MM.1S (cell line): Measurements from ENCODE around the gene FOXP4.

ENCODE experiments used
- DNase-seq: peaks from one replicate; pipeline ENCODE4 v3.0.0-alpha.2; 2015
- H2AFZ ChIP-seq: fragments of 300-600 bp; sonication (generic); 2 replicates; pipeline ENCODE4 v1.6.0; 2016; ENCODE audit warnings: antibody characterized with exemption, low read length
- H3F3A ChIP-seq: fragments of 300-600 bp; sonication (generic); 2 replicates; pipeline ENCODE4 v1.6.1; 2016; ENCODE audit warnings: mild to moderate bottlenecking, antibody characterized with exemption, low read length, moderate library complexity, mixed read lengths; ENCODE audit not compliant: insufficient read depth
- H3K27ac ChIP-seq: fragments of 300-600 bp; sonication (generic); 2 replicates; pipeline ENCODE4 v1.5.1; 2016; ENCODE audit warnings: mild to moderate bottlenecking, low read length
- H3K27me3 ChIP-seq: fragments of 300-600 bp; sonication (generic); replicated peaks from 2 replicates; pipeline ENCODE4 v1.6.0; 2016; ENCODE audit warnings: low read length; ENCODE audit not compliant: insufficient read depth
- H3K36me3 ChIP-seq: fragments of 300-600 bp; sonication (generic); replicated peaks from 2 replicates; pipeline ENCODE4 v1.6.1; 2016; ENCODE audit warnings: mild to moderate bottlenecking, low read length, mixed read lengths; ENCODE audit not compliant: insufficient read depth
- H3K4me1 ChIP-seq: fragments of 300-600 bp; sonication (generic); 2 replicates; pipeline ENCODE4 v1.6.1; 2016; ENCODE audit warnings: low read length, mixed read lengths
- H3K4me2 ChIP-seq: fragments of 300-600 bp; sonication (generic); 2 replicates; pipeline ENCODE4 v1.6.0; 2016; ENCODE audit warnings: low read depth, low read length
- H3K4me3 ChIP-seq: fragments of 300-600 bp; sonication (generic); 2 replicates; pipeline ENCODE4 v1.5.1; 2016; ENCODE audit warnings: low read length, mixed read lengths
- H3K79me2 ChIP-seq: fragments of 300-600 bp; sonication (generic); 2 replicates; pipeline ENCODE4 v1.6.1; 2016; ENCODE audit warnings: mixed run types, low read length, mixed read lengths
- H3K9ac ChIP-seq: fragments of 300-600 bp; sonication (generic); 2 replicates; pipeline ENCODE4 v1.6.1; 2016; ENCODE audit warnings: low read length, mixed read lengths
- H3K9me2 ChIP-seq: fragments of 300-600 bp; sonication (generic); replicated peaks from 2 replicates; pipeline ENCODE4 v1.6.1; 2016; ENCODE audit warnings: mild to moderate bottlenecking, low read length, mixed read lengths; ENCODE audit not compliant: insufficient read depth
- H3K9me3 ChIP-seq: fragments of 300-600 bp; sonication (generic); replicated peaks from 2 replicates; pipeline ENCODE4 v1.6.1; 2016; ENCODE audit warnings: mild to moderate bottlenecking, low read length, mixed read lengths; ENCODE audit not compliant: insufficient read depth
- H4K20me1 ChIP-seq: fragments of 300-600 bp; sonication (generic); 2 replicates; pipeline ENCODE4 v1.6.1; 2016; ENCODE audit warnings: mild to moderate bottlenecking, low read length, moderate library complexity, mixed read lengths; ENCODE audit not compliant: insufficient read depth
- EZH2 ChIP-seq: fragments of 300-600 bp; sonication (generic); optimal IDR thresholded peaks from 2 replicates; pipeline ENCODE3; 2017; ENCODE audit warnings: low read depth, mild to moderate bottlenecking, antibody characterized with exemption, low read length, mixed read lengths
- EZH2phosphoT487 ChIP-seq: fragments of 300-600 bp; sonication (generic); IDR thresholded peaks from 2 replicates; pipeline ENCODE4 v1.6.1; 2018; ENCODE audit warnings: antibody characterized with exemption, low read length
- TF ChIP-seq, protein P1 (sequence below): fragments of 300-600 bp; sonication (generic); IDR thresholded peaks from 2 replicates; pipeline ENCODE4 v1.5.1; 2016; ENCODE audit warnings: antibody characterized with exemption, low read length, mixed read lengths

Gene FOXP4

DNA sequence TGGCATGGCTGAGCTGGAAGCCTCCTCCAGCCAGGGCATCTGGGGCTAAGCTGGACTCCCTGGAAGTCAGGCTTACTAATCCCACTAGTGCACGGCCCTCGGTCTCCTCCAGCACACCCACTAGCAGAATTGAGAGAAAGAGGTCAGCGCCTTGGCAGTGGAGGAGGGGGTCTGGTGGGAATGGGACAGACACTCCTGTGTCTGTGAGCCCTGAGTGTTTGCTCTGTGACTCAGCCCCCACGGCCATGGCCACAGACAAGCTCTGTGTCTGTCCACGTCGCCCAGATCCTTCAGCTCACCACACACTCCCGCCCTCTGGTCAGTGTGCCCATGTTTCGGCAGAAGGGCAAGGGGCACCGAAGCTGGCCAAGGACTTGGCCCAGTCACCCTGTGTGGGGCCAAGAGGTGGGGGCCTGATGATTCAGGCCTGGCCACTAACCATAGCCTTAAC lies 100.9 kb downstream of the FOXP4 start:
- Histone ChIP-seq H3K27ac (no peak overlapping the region), H3K9me2 (no peaks in the 10 kb centered on the region), H3F3A (no peaks in the 10 kb centered on the region), H3K79me2 (no peaks in the 10 kb centered on the region), H3K9me3 (no peaks in the 10 kb centered on the region), H3K4me1 (no peaks in the 10 kb centered on the region), H3K4me2 (no peak overlapping the region), H2AFZ (no peak overlapping the region), H4K20me1 (no peaks in the 10 kb centered on the region), H3K4me3 (no peak overlapping the region), H3K27me3 (peaks cover 92% of the 10 kb centered on the region), H3K36me3 (no peaks in the 10 kb centered on the region), H3K9ac (no peak overlapping the region)
- no peak for DNase-seq
- TF ChIP-seq EZH2: no peak
- TF ChIP-seq, protein P1, sequence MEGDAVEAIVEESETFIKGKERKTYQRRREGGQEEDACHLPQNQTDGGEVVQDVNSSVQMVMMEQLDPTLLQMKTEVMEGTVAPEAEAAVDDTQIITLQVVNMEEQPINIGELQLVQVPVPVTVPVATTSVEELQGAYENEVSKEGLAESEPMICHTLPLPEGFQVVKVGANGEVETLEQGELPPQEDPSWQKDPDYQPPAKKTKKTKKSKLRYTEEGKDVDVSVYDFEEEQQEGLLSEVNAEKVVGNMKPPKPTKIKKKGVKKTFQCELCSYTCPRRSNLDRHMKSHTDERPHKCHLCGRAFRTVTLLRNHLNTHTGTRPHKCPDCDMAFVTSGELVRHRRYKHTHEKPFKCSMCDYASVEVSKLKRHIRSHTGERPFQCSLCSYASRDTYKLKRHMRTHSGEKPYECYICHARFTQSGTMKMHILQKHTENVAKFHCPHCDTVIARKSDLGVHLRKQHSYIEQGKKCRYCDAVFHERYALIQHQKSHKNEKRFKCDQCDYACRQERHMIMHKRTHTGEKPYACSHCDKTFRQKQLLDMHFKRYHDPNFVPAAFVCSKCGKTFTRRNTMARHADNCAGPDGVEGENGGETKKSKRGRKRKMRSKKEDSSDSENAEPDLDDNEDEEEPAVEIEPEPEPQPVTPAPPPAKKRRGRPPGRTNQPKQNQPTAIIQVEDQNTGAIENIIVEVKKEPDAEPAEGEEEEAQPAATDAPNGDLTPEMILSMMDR: no peak
- TF ChIP-seq EZH2phosphoT487: no peak

DNA sequence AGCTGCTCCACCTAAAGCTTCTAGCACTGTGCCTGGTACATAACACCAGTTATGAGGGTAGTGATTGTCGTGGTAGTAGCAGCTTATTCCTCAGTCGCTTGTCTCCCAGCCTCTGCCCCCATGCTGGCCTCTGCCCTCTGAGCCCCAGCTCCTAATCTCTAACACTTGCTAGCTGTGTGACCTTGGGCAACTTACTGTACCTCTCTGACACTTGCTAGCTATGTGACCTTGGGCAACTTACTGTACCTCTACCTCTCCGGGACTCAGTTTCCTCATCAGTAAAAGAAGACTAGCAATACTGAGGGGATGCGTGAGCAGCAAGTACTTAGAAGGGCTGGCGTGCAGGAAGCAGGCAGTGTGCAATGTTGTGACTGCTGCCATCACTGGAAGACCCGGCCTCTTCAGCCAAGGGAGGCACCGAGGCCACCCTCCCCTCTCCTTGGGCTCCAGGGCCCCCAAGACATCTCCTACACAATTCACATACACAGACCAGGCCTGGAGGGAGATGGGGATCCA lies 101.9 kb downstream of the FOXP4 start:
- H2AFZ ChIP-seq: no peak overlapping the region
- H3K9ac ChIP-seq: no peak overlapping the region
- no peaks in the 10 kb centered on the region for H3K9me3 ChIP-seq
- H3K79me2 ChIP-seq: no peaks in the 10 kb centered on the region
- H3F3A ChIP-seq: no peaks in the 10 kb centered on the region
- no peaks in the 10 kb centered on the region for H4K20me1 ChIP-seq
- H3K27me3 ChIP-seq: peaks cover 91% of the 10 kb centered on the region
- no peak overlapping the region for H3K27ac ChIP-seq
- H3K36me3 ChIP-seq: no peaks in the 10 kb centered on the region
- H3K4me3 ChIP-seq: no peak overlapping the region
- DNase-seq: no peak
- H3K4me1 ChIP-seq: no peaks in the 10 kb centered on the region
- H3K9me2 ChIP-seq: no peaks in the 10 kb centered on the region
- H3K4me2 ChIP-seq: no peak overlapping the region
- TF ChIP-seq EZH2phosphoT487: no peak
- no peak for TF ChIP-seq EZH2
- TF ChIP-seq, protein P1: no peak

- DNase-seq: no peak
- H3K4me3 ChIP-seq: no peak overlapping the region
- H3K9ac ChIP-seq: no peak overlapping the region
- no peaks in the 10 kb centered on the region for H4K20me1 ChIP-seq
- no peaks in the 10 kb centered on the region for H3K4me1 ChIP-seq
- no peak overlapping the region for H3K27ac ChIP-seq
- H3K9me3 ChIP-seq: no peaks in the 10 kb centered on the region
- H3K79me2 ChIP-seq: no peaks in the 10 kb centered on the region
- H3K27me3 ChIP-seq: peaks cover 92% of the 10 kb centered on the region
- no peaks in the 10 kb centered on the region for H3F3A ChIP-seq
- H3K4me2 ChIP-seq: no peak overlapping the region
- no peak for TF ChIP-seq EZH2
- no peak for TF ChIP-seq EZH2phosphoT487
- TF ChIP-seq, protein P1: no peak
- no peaks in the 10 kb centered on the region for H3K36me3 ChIP-seq
- H3K9me2 ChIP-seq: no peaks in the 10 kb centered on the region
- no peak overlapping the region for H2AFZ ChIP-seq
Observed at GRCh38 chr6:41648921-41649320, 102.7 kb downstream of the FOXP4 start.
